Activated naive CD8-positive, alpha-beta T cell treated with anti-CD3 and anti-CD28 coated beads, Interleukin-2, amount 50 U/mL, for 16 hours (primary cell): ENCODE data around the gene PCGF3.

Source experiments
- DNase-seq: peaks from one replicate; pipeline ENCODE4 v3.0.0-alpha.2; 2020; ENCODE audit warnings: low read depth, low spot score

PCGF3 gene

GRCh38 chr4:780716-781492 is 75.3 kb downstream of the PCGF3 start:
- no peak for DNase-seq

GRCh38 chr4:781493-782216 is 76.0 kb downstream of the PCGF3 start:
- DNase-seq: peak; percentile 99

GRCh38 chr4:784401-785331 is 79.0 kb downstream of the PCGF3 start:
- no peak for DNase-seq

GRCh38 chr4:785332-786073 is 79.9 kb downstream of the PCGF3 start:
- no peak for DNase-seq

- no peak for DNase-seq
Measured at GRCh38 chr4:786074-786741, 80.6 kb downstream of the PCGF3 start.

- no peak for DNase-seq
Measured at GRCh38 chr4:786861-787300, 81.2 kb downstream of the PCGF3 start.

GRCh38 chr4:787561-787981 is 81.9 kb downstream of the PCGF3 start:
- DNase-seq: no peak

GRCh38 chr4:788006-788635 is 82.5 kb downstream of the PCGF3 start:
- no peak for DNase-seq

GRCh38 chr4:788636-789297 is 83.1 kb downstream of the PCGF3 start:
- DNase-seq: no peak

GRCh38 chr4:789571-790465 is 84.2 kb downstream of the PCGF3 start:
- DNase-seq: no peak

- no peak for DNase-seq
Measured at GRCh38 chr4:790466-790820, 84.8 kb downstream of the PCGF3 start.

GRCh38 chr4:791252-791897 is 85.7 kb downstream of the PCGF3 start:
- DNase-seq: no peak

GRCh38 chr4:791898-792625 is 86.4 kb downstream of the PCGF3 start:
- DNase-seq: no peak

GRCh38 chr4:792626-793092 is 87.0 kb downstream of the PCGF3 start:
- no peak for DNase-seq

- no peak for DNase-seq
Measured at GRCh38 chr4:793093-793861, 87.6 kb downstream of the PCGF3 start.

GRCh38 chr4:793941-794621 is 88.4 kb downstream of the PCGF3 start:
- no peak for DNase-seq
